Lower leg skin (tissue), 3 donors: ENCODE measurements around the gene MLLT3.

Source experiments
- POLR2A ChIP-seq, 2 donors: fragments of 450-650 bp; IDR thresholded peaks; one replicate each; pipeline ENCODE4 v1.6.1; 2016 to 2017; ENCODE audit warnings: antibody characterized with exemption in 2 of 2, mild to moderate bottlenecking in 1 of 2, moderate library complexity in 1 of 2
- TF ChIP-seq, protein P1 (sequence below), 3 donors: fragments of 450-650 bp; IDR thresholded peaks; one replicate each; pipeline ENCODE4 v1.5.1; 2016; ENCODE audit warnings: antibody characterized with exemption in 3 of 3, mild to moderate bottlenecking in 3 of 3, moderate library complexity in 2 of 3

DNA sequence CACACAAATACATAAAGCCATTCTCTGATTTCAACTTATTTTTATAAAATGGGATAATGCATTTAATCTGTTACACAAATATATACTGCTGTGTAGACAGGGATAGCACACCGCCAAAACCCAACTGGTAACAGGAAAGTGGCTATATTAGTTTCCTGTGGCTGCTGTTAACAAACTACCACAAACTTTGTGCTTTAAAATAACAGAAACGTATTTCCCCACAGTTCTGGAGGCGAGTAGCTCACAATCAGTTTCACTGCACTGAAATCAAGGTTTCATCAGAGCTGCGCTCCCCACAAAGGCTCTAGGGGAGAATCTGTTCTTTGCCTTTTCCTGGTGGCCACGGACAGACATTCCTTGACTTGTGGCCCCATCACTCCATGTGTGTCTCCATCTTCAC lies 94.0 kb downstream of the MLLT3 start:
- TF ChIP-seq, protein P1, sequence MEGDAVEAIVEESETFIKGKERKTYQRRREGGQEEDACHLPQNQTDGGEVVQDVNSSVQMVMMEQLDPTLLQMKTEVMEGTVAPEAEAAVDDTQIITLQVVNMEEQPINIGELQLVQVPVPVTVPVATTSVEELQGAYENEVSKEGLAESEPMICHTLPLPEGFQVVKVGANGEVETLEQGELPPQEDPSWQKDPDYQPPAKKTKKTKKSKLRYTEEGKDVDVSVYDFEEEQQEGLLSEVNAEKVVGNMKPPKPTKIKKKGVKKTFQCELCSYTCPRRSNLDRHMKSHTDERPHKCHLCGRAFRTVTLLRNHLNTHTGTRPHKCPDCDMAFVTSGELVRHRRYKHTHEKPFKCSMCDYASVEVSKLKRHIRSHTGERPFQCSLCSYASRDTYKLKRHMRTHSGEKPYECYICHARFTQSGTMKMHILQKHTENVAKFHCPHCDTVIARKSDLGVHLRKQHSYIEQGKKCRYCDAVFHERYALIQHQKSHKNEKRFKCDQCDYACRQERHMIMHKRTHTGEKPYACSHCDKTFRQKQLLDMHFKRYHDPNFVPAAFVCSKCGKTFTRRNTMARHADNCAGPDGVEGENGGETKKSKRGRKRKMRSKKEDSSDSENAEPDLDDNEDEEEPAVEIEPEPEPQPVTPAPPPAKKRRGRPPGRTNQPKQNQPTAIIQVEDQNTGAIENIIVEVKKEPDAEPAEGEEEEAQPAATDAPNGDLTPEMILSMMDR (IDR thresholded peaks at IDR 0.05), result no peak
- no peak for TF ChIP-seq POLR2A (IDR thresholded peaks at IDR 0.05)
